Stimulated activated CD4-positive, alpha-beta T cell treated with anti-CD3 and anti-CD28 coated beads, Interleukin-2, amount 100 ng/mL, for 4 hours (primary cell): ENCODE results near the gene PKD1L1.

ENCODE experiments used
- DNase-seq: peaks from one replicate; pipeline ENCODE4 v3.0.0-alpha.2; 2020; ENCODE audit warnings: low read depth

Gene PKD1L1

GRCh38 chr7:47875406-47875805 lies 72.9 kb downstream of the PKD1L1 start:
- no peak for DNase-seq

- no peak for DNase-seq
Observed at GRCh38 chr7:47873762-47874161, 74.5 kb downstream of the PKD1L1 start.

DNA sequence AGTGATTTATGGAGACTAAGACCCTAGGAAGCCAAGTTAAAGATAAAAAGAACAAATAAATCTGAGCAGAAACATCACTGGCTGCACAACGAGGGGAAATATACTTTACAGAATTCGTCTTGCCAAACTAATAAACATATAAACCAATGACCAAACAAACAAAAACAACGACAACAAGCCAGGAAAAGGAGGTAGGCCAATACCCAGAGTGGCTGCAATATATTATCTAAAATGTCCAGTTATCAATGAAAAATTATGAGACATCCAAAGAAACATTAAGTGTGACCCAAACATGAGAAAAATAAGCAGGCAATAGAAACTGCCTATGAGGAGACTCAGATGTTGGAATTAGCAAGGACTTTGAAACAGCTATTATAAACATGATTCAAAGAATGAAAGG lies 81.0 kb downstream of the PKD1L1 start:
- no peak for DNase-seq

GRCh38 chr7:47866120-47866519 lies 82.1 kb downstream of the PKD1L1 start:
- DNase-seq, result no peak

DNA sequence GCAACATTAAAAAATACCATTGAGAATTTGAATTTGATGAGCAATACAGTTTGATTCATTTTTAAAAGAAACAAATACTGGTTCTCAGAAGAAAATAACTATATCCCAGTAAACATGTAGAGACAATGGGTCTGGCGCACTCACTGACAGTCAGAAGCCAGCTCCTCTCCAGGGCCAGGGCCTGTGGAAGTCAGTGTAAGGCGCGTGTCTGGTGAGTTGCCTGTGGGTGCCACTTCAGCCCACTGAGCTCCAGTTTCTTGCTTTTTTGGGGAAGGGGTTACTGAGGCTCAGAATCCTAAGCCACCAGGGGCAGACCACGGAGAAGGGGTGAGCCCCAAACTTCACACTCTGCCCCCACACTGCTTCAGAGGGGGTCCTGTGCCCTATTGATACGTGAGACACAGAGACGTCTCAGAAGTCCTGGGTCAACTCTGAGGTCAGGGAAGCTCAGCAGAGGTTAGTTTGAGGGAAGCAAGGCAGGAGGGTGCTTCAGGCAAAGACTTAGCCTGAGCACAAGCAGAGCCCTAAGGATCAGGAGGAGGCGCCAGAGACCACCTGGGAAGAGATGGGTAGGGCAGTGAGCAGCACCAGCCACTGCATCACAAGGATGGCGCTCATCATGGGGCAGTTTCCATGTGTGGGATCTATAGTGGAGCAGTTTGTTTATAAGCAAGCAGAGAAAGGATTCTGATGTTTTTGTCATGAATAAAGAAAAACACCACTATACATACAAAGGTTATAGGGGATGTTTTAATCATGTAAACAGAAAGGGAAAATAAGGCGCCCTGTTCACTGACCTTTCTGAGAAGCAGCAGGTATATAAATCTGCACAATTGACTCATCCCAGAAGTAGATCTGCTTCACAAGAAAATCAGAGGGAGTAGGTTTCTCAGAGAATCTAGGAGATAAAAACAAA lies 95.7 kb downstream of the PKD1L1 start:
- DNase-seq, result no peak

GRCh38 chr7:47847207-47847606 lies 101.1 kb downstream of the PKD1L1 start:
- DNase-seq, result no peak

- DNase-seq, result no peak
Observed at GRCh38 chr7:47846138-47846836, 102.0 kb downstream of the PKD1L1 start.

GRCh38 chr7:47844311-47844710 lies 104.0 kb downstream of the PKD1L1 start:
- no peak for DNase-seq

- no peak for DNase-seq
Observed at GRCh38 chr7:47843291-47843690, 105.0 kb downstream of the PKD1L1 start.

GRCh38 chr7:47839381-47839780 lies 108.9 kb downstream of the PKD1L1 start:
- DNase-seq, result no peak

GRCh38 chr7:47837826-47838225 lies 110.4 kb downstream of the PKD1L1 start:
- no peak for DNase-seq

GRCh38 chr7:47836503-47837202 lies 111.6 kb downstream of the PKD1L1 start:
- no peak for DNase-seq

- no peak for DNase-seq
Observed at GRCh38 chr7:47836080-47836479, 112.2 kb downstream of the PKD1L1 start.

- DNase-seq, result no peak
Observed at GRCh38 chr7:47833211-47833610, 115.1 kb downstream of the PKD1L1 start.

- no peak for DNase-seq
Observed at GRCh38 chr7:47832105-47832715, 116.1 kb downstream of the PKD1L1 start.

DNA sequence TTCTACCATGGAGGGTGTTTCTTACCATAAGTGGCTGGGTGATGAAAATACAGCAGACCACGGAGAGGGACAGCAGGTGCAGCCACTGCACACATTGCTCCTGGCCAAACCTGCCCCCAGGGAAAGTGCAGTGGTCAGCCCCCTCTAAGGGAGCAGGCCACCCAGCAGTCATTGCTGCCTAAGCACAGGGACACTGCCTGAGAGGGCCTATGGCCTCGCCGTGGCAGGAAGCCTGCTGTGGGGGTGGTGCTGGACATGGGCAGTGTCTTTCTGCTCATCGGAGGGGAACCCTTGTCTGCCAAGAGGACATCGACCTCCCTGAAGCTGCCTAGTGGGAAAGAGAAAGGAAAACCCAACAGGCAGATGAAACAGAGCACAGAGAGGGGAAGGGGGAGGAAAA lies 118.3 kb downstream of the PKD1L1 start:
- DNase-seq, result no peak

DNA sequence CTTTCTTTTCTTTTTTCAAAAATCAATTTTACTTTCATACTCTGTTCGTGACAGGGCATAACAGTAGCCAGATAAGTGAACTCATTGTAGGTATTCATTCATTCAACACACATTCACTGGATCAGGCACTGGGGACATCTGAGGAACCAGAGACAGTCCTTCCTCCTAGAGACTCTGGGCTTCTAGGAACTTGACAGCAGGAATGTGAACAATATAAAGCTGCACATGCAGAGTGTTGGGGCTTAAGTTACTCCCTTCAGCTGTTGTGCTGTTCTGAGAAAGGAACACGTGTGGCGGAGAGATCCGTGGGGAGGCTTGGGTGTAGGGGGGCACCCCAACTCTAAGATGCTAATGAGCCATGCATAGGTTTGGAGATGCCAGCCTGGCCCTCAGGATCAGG lies 120.4 kb downstream of the PKD1L1 start:
- no peak for DNase-seq

GRCh38 chr7:47827351-47827756 lies 120.9 kb downstream of the PKD1L1 start:
- no peak for DNase-seq

DNA sequence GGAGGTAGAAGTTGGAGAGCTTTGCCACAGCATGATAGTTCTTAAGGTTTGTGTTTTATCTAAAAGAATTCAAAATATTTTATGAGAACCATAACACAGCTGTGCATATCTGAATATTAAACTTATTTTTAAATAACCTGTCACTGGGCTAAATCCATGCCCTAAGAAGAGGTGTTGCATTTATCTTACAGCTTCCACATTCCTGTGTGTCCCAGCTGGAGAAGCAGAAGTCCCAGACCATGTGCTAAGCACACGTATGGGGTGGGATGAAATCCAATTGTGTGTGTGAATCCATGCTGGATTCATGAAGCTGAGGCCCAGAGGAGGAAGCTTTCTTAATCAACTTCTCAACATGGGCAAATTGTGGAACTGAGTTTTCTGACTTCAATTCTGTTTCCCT lies 121.5 kb downstream of the PKD1L1 start:
- no peak for DNase-seq

GRCh38 chr7:47819607-47819920 lies 128.7 kb downstream of the PKD1L1 start:
- DNase-seq, result no peak

DNA sequence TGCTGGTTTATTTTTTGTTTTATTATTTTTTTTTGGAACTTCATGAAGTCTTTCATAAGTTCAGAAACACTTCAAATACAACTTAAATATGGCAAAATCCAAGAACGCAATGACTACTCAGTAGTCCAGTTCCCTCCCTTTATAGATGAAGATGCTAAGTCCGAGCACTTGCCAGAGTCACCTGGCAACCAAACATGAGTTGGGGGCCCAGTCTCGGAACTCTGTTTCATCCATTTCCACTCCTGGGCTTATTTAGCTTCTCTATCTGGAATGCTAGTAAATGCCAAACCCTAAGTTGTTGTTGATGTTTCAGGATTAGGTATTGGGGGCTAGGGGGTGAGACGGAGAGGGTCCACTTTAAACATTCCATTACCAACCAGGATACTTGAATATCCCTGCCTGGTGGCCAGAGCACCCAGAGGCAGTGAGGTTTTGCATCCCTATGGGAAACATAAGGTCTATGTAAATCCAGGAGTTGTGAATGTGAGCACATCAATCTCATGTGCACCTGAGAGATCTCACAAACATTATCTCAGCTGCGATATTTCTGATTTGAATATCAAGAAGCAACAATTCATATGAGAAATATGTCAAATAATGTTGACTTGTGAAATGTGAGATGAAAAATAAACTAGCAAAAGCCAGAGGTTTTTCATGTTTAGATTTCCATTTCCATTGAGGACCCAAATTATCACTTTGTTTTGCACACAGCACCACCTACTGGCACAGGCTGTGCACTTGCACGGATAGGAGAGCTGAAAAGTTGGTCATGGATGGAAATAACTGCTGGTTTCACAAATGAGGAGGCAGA lies 129.3 kb downstream of the PKD1L1 start:
- DNase-seq, result no peak

- no peak for DNase-seq
Observed at GRCh38 chr7:47817917-47818316, 130.3 kb downstream of the PKD1L1 start.
